Measurements from ENCODE around the gene HJV.
"Not testable (repeated sequence)": the region's sequence is repeated elsewhere in the genome, so short reads cannot be mapped to it uniquely, and the experiment has no call there.

HJV gene

GRCh38 chr1:146036241-146036964 lies 14.9 kb upstream of the HJV start:
- FAIRE-seq (no peak), DNase-seq (ENCODE audit: insufficient read length) (no peak)
- TF ChIP-seq POLR2AphosphoS5 (IDR thresholded peaks at IDR 0.05; ENCODE audit: low read depth, low read length) (no peak), TAF1 (IDR thresholded peaks at IDR 0.05; ENCODE audit: borderline replicate concordance, low read depth, low read length) (no peak), POLR2A (IDR thresholded peaks at IDR 0.05; ENCODE audit: low read depth, low read length) (no peak)

- no peak for FAIRE-seq
Measured at GRCh38 chr1:146035048-146035423, 13.5 kb upstream of the HJV start.

GRCh38 chr1:146032631-146033219 lies 11.2 kb upstream of the HJV start:
- TF ChIP-seq TAF1 (IDR thresholded peaks at IDR 0.05; ENCODE audit: borderline replicate concordance, low read depth, low read length) (no peak), POLR2AphosphoS5 (IDR thresholded peaks at IDR 0.05; ENCODE audit: low read depth, low read length) (no peak), POLR2A (IDR thresholded peaks at IDR 0.05; ENCODE audit: low read depth, low read length) (no peak)
- no peak for DNase-seq (ENCODE audit: insufficient read length)
- FAIRE-seq, result no peak

More at GRCh38 chr1:146035048-146035423, 13.5 kb upstream of the HJV start:
- TF ChIP-seq TAF1 (IDR thresholded peaks at IDR 0.05; ENCODE audit: borderline replicate concordance, low read depth, low read length), result no peak
- DNase-seq (ENCODE audit: insufficient read length), result no peak

GRCh38 chr1:146031476-146031875 lies 9.9 kb upstream of the HJV start:
- no peak for FAIRE-seq
- TF ChIP-seq TAF1 (IDR thresholded peaks at IDR 0.05; ENCODE audit: borderline replicate concordance, low read depth, low read length) (no peak), POLR2A (IDR thresholded peaks at IDR 0.05; ENCODE audit: low read depth, low read length) (no peak)
- DNase-seq (ENCODE audit: insufficient read length), result no peak

GRCh38 chr1:146029117-146029516 lies 7.6 kb upstream of the HJV start:
- no peak for DNase-seq (ENCODE audit: insufficient read length)
- TF ChIP-seq POLR2A (IDR thresholded peaks at IDR 0.05; ENCODE audit: low read depth, low read length) (no peak), POLR2AphosphoS5 (IDR thresholded peaks at IDR 0.05; ENCODE audit: low read depth, low read length) (no peak), TAF1 (IDR thresholded peaks at IDR 0.05; ENCODE audit: borderline replicate concordance, low read depth, low read length) (no peak)
- no peak for FAIRE-seq

GRCh38 chr1:146026650-146027049 lies 5.1 kb upstream of the HJV start:
- not testable (repeated sequence) for FAIRE-seq; DNase-seq (ENCODE audit: insufficient read length)

GRCh38 chr1:146025787-146026495 lies 4.4 kb upstream of the HJV start:
- FAIRE-seq; DNase-seq (ENCODE audit: insufficient read length): not testable (repeated sequence)

GRCh38 chr1:146022403-146023127 lies 1.0 kb upstream of the HJV start:
- TF ChIP-seq POLR2AphosphoS5 (IDR thresholded peaks at IDR 0.05; ENCODE audit: low read depth, low read length) (no peak), TAF1 (IDR thresholded peaks at IDR 0.05; ENCODE audit: borderline replicate concordance, low read depth, low read length) (no peak), POLR2A (IDR thresholded peaks at IDR 0.05; ENCODE audit: low read depth, low read length) (no peak)
- DNase-seq (ENCODE audit: insufficient read length) (no peak), FAIRE-seq (no peak)

- TF ChIP-seq POLR2A (IDR thresholded peaks at IDR 0.05; ENCODE audit: low read depth, low read length) (no peak), TAF1 (IDR thresholded peaks at IDR 0.05; ENCODE audit: borderline replicate concordance, low read depth, low read length) (no peak), POLR2AphosphoS5 (IDR thresholded peaks at IDR 0.05; ENCODE audit: low read depth, low read length) (no peak)
- FAIRE-seq, result no peak
Measured at GRCh38 chr1:146021050-146021445, 487 bp downstream of the HJV start.

GRCh38 chr1:146020058-146021049 lies 1.2 kb downstream of the HJV start:
- TF ChIP-seq POLR2AphosphoS5 (IDR thresholded peaks at IDR 0.05; ENCODE audit: low read depth, low read length), result no peak
- TF ChIP-seq POLR2A (IDR thresholded peaks at IDR 0.05; ENCODE audit: low read depth, low read length), result no peak
- TF ChIP-seq TAF1 (IDR thresholded peaks at IDR 0.05; ENCODE audit: borderline replicate concordance, low read depth, low read length), result no peak
- FAIRE-seq, result no peak
- DNase-seq (ENCODE audit: insufficient read length), result no peak

More at GRCh38 chr1:146021050-146021445, 487 bp downstream of the HJV start:
- no peak for DNase-seq (ENCODE audit: insufficient read length)
